HepG2 (cell line): ENCODE measurements around the gene SH3BGRL2. TPM values are rescaled to one million over a fixed set of nuclear protein-coding genes. Genes with fewer than 3 reads are reported as not detected.

Source experiments
- BORCS8-MEF2B ChIP-seq: sonication (generic); formaldehyde crosslinking; IDR thresholded peaks from 2 replicates; pipeline ENCODE4 v1.8.0; 2022; ENCODE audit warnings: mild to moderate bottlenecking, missing genetic modification reagents
- ELF3 ChIP-seq: IDR thresholded peaks from 2 replicates; pipeline ENCODE4 v1.6.1; 2016; ENCODE audit warnings: missing genetic modification reagents, missing compliant biosample characterization
- FOXO1 ChIP-seq: sonication (generic); formaldehyde crosslinking; IDR thresholded peaks from 2 replicates; pipeline ENCODE4 v1.4.0; 2020; ENCODE audit warnings: missing genetic modification reagents
- GATAD2A ChIP-seq: IDR thresholded peaks from 2 replicates; pipeline ENCODE4 v1.6.1; 2016
- HCFC1 ChIP-seq: fragments of 150-350 bp; IDR thresholded peaks from 2 replicates; pipeline ENCODE4 v1.6.1; 2014; ENCODE audit warnings: low read depth, low read length
- HDAC6 ChIP-seq: fragments of 200-600 bp; sonication (generic); IDR thresholded peaks from 2 replicates; pipeline ENCODE4 v1.7.0; 2017; ENCODE audit warnings: mild to moderate bottlenecking, antibody characterized with exemption, low read length, low read depth
- HNF4G ChIP-seq, 2 experiments: sonication (generic) in 1 of 2; formaldehyde crosslinking in 1 of 2; IDR thresholded peaks; 2 replicates each; pipeline versions ENCODE4 v1.4.0 to v1.6.1; 2011 to 2020; ENCODE audit warnings: borderline replicate concordance in 2 of 2, low read depth in 2 of 2, mild to moderate bottlenecking in 2 of 2, low read length in 1 of 2, missing genetic modification reagents in 1 of 2, moderate library complexity in 1 of 2
- KDM1A ChIP-seq: IDR thresholded peaks from 2 replicates; pipeline ENCODE4 v1.6.1; 2016; ENCODE audit warnings: missing compliant biosample characterization
- MEIS2 ChIP-seq: sonication (generic); formaldehyde crosslinking; IDR thresholded peaks from 2 replicates; pipeline ENCODE4 v1.9.0; 2021; ENCODE audit warnings: mild to moderate bottlenecking, missing genetic modification reagents
- MIER3 ChIP-seq: IDR thresholded peaks from 2 replicates; pipeline ENCODE4 v1.6.1; 2016; ENCODE audit warnings: missing compliant biosample characterization, borderline replicate concordance
- ONECUT2 ChIP-seq: sonication (generic); formaldehyde crosslinking; IDR thresholded peaks from 2 replicates; pipeline ENCODE4 v1.4.0; 2020; ENCODE audit warnings: missing genetic modification reagents
- PAX8 ChIP-seq: sonication (generic); formaldehyde crosslinking; IDR thresholded peaks from 2 replicates; pipeline ENCODE4 v1.8.0; 2022; ENCODE audit warnings: mild to moderate bottlenecking, missing genetic modification reagents, borderline replicate concordance
- PTBP1 ChIP-seq: fragments of 200-400 bp; formaldehyde crosslinking; IDR thresholded peaks from 2 replicates; pipeline ENCODE4 v1.6.1; 2018; ENCODE audit warnings: low read length, low read depth; ENCODE audit not compliant: poor library complexity, severe bottlenecking
- RFXAP ChIP-seq: sonication (generic); formaldehyde crosslinking; IDR thresholded peaks from 2 replicates; pipeline ENCODE4 v1.4.0; 2020; ENCODE audit warnings: missing genetic modification reagents, borderline replicate concordance
- RXRB ChIP-seq: IDR thresholded peaks from 2 replicates; pipeline ENCODE4 v1.6.1; 2016; ENCODE audit warnings: borderline replicate concordance, missing genetic modification reagents, missing compliant biosample characterization
- SOX6 ChIP-seq, 2 experiments: fragments of 450-650 bp in 1 of 2; sonication (generic) in 1 of 2; formaldehyde crosslinking in 1 of 2; IDR thresholded peaks; 2 replicates each; pipeline versions ENCODE4 v1.4.0 to v1.6.1; 2017 to 2020; ENCODE audit warnings: antibody characterized with exemption in 1 of 2, mild to moderate bottlenecking in 1 of 2, missing genetic modification reagents in 1 of 2
- SP140L ChIP-seq: sonication (generic); formaldehyde crosslinking; IDR thresholded peaks from 2 replicates; pipeline ENCODE4 v1.4.0; 2020; ENCODE audit warnings: missing genetic modification reagents, borderline replicate concordance
- ZFYVE20 ChIP-seq: sonication (generic); formaldehyde crosslinking; IDR thresholded peaks from 2 replicates; pipeline ENCODE4 v1.8.0; 2023; ENCODE audit warnings: low read depth, mild to moderate bottlenecking, moderate library complexity, missing genetic modification reagents, borderline replicate concordance
- ZNF644 ChIP-seq: IDR thresholded peaks from 2 replicates; pipeline ENCODE4 v1.6.1; 2016; ENCODE audit warnings: low read depth
- ZNF674 ChIP-seq: sonication (generic); formaldehyde crosslinking; IDR thresholded peaks from 2 replicates; pipeline ENCODE4 v1.5.0; 2020; ENCODE audit warnings: low read depth, mild to moderate bottlenecking, missing genetic modification reagents
- ZSCAN22 ChIP-seq: sonication (generic); formaldehyde crosslinking; IDR thresholded peaks from 2 replicates; pipeline ENCODE4 v1.4.0; 2020; ENCODE audit warnings: mild to moderate bottlenecking, missing genetic modification reagents
- polyA plus RNA-seq, 8 experiments: library from polyadenylated mRNA; depleted of rRNA in 3 of 8; stranded (reverse) in 7 of 8; unstranded in 1 of 8; fragments of >200 nt; fragmentation: Illumina TruSeq in 4 of 8; extraction: Trizol in 4 of 8; gene quantifications; 2 replicates each; pipeline versions ENCODE4 v1.2.1 to v1.2.3, GENCODE V29; 2011 to 2016; ENCODE audit warnings: low read depth in 4 of 8, missing spikeins in 1 of 8, mixed read lengths in 1 of 8; ENCODE audit not compliant: insufficient read depth in 1 of 8
- total RNA-seq, 5 experiments: library from RNA; depleted of rRNA; stranded (reverse); fragments of >200 nt; fragmentation: Illumina TruSeq; extraction: Trizol; gene quantifications; 2 replicates each; pipeline ENCODE4 v1.2.3, GENCODE V29; 2016; ENCODE audit warnings: low read depth in 1 of 5
- TF ChIP-seq, protein P1 (sequence below): sonication (generic); formaldehyde crosslinking; IDR thresholded peaks from 2 replicates; pipeline ENCODE4 v1.4.0; 2020; ENCODE audit warnings: missing genetic modification reagents, mild to moderate bottlenecking, borderline replicate concordance
- TF ChIP-seq, protein P2 (sequence below): IDR thresholded peaks from 2 replicates; pipeline ENCODE4 v1.6.1; 2016
- TF ChIP-seq, protein P3 (sequence below): sonication (generic); formaldehyde crosslinking; conservative IDR thresholded peaks from 2 replicates; pipeline ENCODE4 v1.4.0; 2020; ENCODE audit warnings: missing genetic modification reagents

The SH3BGRL2 gene
- total and polyA plus RNA-seq, 2 of the 13 experiments (the other 11 are each of a cell fraction or from before 2014, with no cell fraction given) = 10.9 to 28.8 TPM

DNA sequence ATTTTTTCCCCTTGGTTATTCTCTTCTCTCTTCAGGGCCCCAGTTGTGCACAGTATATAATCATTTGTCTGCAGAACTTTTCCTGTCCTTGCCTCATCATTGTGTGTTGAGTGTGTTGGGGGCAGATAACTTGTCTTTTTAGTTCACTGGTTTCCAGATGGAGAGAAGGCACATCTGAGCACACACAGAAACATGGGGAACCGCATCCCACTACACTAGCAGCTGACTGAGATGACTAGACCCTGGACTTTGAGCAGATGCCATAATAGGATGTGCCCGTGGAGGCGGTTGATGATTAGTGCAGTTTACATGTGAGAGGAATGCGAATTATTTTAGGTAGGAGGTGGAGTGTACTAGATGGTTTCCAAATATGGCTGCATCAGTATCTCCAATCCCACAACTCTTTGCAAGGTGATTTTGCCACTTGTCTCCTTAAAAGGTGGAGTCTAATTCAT, 26.5 kb upstream of the SH3BGRL2 start (continued):
- TF ChIP-seq RFXAP (CRISPR knock-in tag) = no peak
- TF ChIP-seq, protein P1, sequence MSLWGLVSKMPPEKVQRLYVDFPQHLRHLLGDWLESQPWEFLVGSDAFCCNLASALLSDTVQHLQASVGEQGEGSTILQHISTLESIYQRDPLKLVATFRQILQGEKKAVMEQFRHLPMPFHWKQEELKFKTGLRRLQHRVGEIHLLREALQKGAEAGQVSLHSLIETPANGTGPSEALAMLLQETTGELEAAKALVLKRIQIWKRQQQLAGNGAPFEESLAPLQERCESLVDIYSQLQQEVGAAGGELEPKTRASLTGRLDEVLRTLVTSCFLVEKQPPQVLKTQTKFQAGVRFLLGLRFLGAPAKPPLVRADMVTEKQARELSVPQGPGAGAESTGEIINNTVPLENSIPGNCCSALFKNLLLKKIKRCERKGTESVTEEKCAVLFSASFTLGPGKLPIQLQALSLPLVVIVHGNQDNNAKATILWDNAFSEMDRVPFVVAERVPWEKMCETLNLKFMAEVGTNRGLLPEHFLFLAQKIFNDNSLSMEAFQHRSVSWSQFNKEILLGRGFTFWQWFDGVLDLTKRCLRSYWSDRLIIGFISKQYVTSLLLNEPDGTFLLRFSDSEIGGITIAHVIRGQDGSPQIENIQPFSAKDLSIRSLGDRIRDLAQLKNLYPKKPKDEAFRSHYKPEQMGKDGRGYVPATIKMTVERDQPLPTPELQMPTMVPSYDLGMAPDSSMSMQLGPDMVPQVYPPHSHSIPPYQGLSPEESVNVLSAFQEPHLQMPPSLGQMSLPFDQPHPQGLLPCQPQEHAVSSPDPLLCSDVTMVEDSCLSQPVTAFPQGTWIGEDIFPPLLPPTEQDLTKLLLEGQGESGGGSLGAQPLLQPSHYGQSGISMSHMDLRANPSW = no peak
- TF ChIP-seq, protein P2, sequence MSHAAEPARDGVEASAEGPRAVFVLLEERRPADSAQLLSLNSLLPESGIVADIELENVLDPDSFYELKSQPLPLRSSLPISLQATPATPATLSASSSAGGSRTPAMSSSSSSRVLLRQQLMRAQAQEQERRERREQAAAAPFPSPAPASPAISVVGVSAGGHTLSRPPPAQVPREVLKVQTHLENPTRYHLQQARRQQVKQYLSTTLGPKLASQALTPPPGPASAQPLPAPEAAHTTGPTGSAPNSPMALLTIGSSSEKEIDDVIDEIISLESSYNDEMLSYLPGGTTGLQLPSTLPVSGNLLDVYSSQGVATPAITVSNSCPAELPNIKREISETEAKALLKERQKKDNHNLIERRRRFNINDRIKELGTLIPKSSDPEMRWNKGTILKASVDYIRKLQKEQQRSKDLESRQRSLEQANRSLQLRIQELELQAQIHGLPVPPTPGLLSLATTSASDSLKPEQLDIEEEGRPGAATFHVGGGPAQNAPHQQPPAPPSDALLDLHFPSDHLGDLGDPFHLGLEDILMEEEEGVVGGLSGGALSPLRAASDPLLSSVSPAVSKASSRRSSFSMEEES (CRISPR knock-in tag) = 0 out of 2 replicates have a peak, but pooled peaks have one; percentile 42
- TF ChIP-seq PTBP1 = no peak
- TF ChIP-seq RXRB (CRISPR knock-in tag) = peak; percentile 40; the same call in 1 of the 2 replicates
- no peak for TF ChIP-seq HDAC6
- no peak for TF ChIP-seq PAX8 (CRISPR knock-in tag)
- no peak for TF ChIP-seq ZNF674 (CRISPR knock-in tag)
- no peak for TF ChIP-seq ZSCAN22 (CRISPR knock-in tag)
- no peak for TF ChIP-seq ONECUT2 (CRISPR knock-in tag)
- TF ChIP-seq ZNF644 = peak; percentile 84; the same call in 1 of the 2 replicates
- no peak for TF ChIP-seq BORCS8-MEF2B
- TF ChIP-seq ZFYVE20 (CRISPR knock-in tag) = no peak
- TF ChIP-seq HNF4G (IDR thresholded peaks at IDR 0.05; ENCODE audit: borderline replicate concordance, low read depth, low read length) = peak; percentile 90
- TF ChIP-seq HNF4G (CRISPR knock-in tag; IDR thresholded peaks at IDR 0.05; ENCODE audit: borderline replicate concordance, low read depth) = peak; percentile 73; the same call in 1 of the 2 replicates
- TF ChIP-seq MEIS2 (CRISPR knock-in tag) = peak; percentile 33; the same call in 1 of the 2 replicates
- peak; percentile 72 for TF ChIP-seq KDM1A (CRISPR knock-in tag)
- peak; percentile 69 for TF ChIP-seq GATAD2A (CRISPR knock-in tag)
- TF ChIP-seq SP140L (CRISPR knock-in tag) = no peak
- TF ChIP-seq FOXO1 (CRISPR knock-in tag) = peak; percentile 29; the same call in 1 of the 2 replicates
- TF ChIP-seq MIER3 (CRISPR knock-in tag) = peak; percentile 75; the same call in 1 of the 2 replicates
- TF ChIP-seq SOX6 (IDR thresholded peaks at IDR 0.05) = no peak
- TF ChIP-seq SOX6 (CRISPR knock-in tag; IDR thresholded peaks at IDR 0.05) = peak; percentile 74
- TF ChIP-seq ELF3 (CRISPR knock-in tag) = peak; percentile 52
- no peak for TF ChIP-seq HCFC1
- TF ChIP-seq, protein P3, sequence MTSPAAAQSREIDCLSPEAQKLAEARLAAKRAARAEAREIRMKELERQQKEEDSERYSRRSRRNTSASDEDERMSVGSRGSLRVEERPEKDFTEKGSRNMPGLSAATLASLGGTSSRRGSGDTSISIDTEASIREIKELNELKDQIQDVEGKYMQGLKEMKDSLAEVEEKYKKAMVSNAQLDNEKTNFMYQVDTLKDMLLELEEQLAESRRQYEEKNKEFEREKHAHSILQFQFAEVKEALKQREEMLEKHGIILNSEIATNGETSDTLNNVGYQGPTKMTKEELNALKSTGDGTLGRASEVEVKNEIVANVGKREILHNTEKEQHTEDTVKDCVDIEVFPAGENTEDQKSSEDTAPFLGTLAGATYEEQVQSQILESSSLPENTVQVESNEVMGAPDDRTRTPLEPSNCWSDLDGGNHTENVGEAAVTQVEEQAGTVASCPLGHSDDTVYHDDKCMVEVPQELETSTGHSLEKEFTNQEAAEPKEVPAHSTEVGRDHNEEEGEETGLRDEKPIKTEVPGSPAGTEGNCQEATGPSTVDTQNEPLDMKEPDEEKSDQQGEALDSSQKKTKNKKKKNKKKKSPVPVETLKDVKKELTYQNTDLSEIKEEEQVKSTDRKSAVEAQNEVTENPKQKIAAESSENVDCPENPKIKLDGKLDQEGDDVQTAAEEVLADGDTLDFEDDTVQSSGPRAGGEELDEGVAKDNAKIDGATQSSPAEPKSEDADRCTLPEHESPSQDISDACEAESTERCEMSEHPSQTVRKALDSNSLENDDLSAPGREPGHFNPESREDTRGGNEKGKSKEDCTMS (CRISPR knock-in tag) = no peak
